ENCODE data around the gene CCL25. TPM values are rescaled to one million over a fixed set of nuclear protein-coding genes. Genes with fewer than 3 reads are reported as not detected.
"Not testable (repeated sequence)": the region's sequence is repeated elsewhere in the genome, so short reads cannot be mapped to it uniquely, and the experiment has no call there.

CCL25 gene
- total and polyA plus RNA-seq, 9 donors = 0.18 to 45.5 (median 0.36) TPM; not detected in 4

DNA sequence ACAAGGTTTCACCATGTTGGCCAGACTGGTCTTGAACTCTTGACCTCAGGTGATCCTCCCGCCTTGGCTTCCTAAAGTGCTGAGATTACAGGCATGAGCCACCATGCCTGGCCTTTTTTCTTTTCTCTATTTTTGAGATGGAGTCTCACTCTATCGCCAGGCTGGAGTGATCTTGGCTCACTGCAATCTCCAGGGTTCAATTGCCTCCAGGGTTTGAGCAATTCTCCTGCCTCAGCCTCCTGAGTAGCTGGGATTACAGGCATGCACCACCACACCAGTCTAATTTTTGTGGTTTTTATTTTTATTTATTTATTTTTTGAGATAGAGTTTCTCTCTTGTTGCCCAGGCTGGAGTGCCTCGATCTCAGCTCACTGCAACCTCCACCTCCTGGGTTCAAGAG lies 28.3 kb upstream of the CCL25 start:
- not testable (repeated sequence) for H3K4me3 ChIP-seq (ENCODE audit: low read length); H3K36me3 ChIP-seq (ENCODE audit: control insufficient read depth, insufficient read depth, low read length); H3K9me3 ChIP-seq (replicated peaks; ENCODE audit: control insufficient read depth, low read depth, low read length); H3K27ac ChIP-seq (ENCODE audit: low read length); DNase-seq; H3K27me3 ChIP-seq (ENCODE audit: control insufficient read depth, insufficient read depth, low read length)
- H3K4me1 ChIP-seq (ENCODE audit: control insufficient read depth, insufficient read depth, low read length) = peaks cover 14% of the 10 kb centered on the region
- WGBS (ENCODE audit: insufficient coverage) = 100% methylated on average over 1 of the region's 3 CpGs

DNA sequence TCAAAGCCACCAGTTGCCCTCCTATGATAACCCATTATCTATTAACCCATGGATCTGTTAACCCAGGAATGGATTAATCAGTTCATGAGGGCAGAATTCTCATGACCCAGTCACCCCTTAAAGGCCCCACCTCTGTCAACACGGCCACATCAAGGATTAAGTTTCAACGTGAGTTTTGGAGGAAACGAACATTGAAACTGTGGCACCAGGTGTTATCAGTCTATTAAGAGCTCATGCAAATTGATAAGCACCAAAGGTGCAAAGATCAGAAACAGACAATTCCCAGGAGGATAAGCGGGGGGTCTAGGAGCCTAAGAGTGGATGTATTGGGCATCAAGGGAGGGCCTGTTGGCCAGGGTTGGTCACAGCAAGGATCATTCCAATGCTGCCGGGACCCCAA lies 27.2 kb upstream of the CCL25 start:
- Histone ChIP-seq H3K4me3 (ENCODE audit: low read length) (no peak overlapping the region), H3K36me3 (ENCODE audit: control insufficient read depth, insufficient read depth, low read length) (no peaks in the 10 kb centered on the region), H3K27ac (ENCODE audit: low read length) (no peak overlapping the region), H3K9me3 (replicated peaks; ENCODE audit: control insufficient read depth, low read depth, low read length) (no peaks in the 10 kb centered on the region), H3K27me3 (ENCODE audit: control insufficient read depth, insufficient read depth, low read length) (no peaks in the 10 kb centered on the region), H3K4me1 (ENCODE audit: control insufficient read depth, insufficient read depth, low read length) (peaks cover 18% of the 10 kb centered on the region)
- DNase-seq = no peak
- 73% methylated on average over 4 of the region's 5 CpGs for WGBS (ENCODE audit: insufficient coverage)

DNA sequence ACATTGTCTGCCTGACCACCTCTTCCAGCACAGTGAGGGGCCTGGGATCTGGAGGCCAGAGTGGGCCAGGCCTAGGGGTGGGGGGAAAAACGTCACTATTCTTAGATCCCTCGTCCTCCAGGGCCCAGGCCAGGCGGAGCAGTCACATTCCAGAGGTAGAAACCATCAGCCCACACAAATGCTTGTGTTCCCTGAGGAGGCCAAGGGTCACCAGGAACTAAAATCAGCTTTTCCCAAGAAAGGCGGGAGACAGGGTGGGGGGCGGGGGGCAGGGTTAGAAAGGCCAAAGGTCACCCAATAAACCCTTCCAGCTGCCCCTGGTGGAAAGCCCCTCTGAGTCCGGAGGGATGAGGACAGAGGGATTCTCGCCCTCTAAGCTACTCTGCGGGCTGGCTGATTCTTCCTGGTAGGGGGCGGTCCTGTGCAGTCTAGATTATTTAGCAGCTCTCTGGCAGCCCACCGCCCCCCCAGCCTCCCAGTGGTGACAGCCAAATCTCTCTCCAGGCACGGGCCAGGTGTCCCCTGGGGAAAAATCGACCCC lies 23.5 kb upstream of the CCL25 start:
- peak; percentile 57 for DNase-seq
- H3K27ac ChIP-seq (ENCODE audit: low read length) = peak overlapping the region; percentile 35
- WGBS (ENCODE audit: insufficient coverage) = no CpG with 5 or more reads among the region's 12 CpGs

DNA sequence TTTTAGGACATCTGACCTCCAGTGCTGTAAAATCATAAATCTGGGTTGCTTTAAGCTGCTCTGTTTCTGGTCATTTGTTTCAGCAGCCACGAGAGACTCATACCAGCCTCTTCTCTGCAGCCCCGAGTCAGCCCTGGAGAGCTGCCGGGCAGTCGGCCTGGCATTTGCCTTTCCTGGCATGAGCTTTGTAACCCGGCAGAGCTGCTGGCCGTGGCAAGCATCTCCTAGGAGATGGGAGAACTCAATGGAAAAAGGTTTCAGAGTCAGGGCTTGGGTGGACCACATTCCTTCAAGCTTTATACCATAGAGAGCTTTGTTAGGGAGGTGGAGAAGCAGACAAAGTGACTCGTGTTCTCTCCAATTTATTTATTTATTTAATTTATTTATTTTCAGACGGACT lies 21.6 kb upstream of the CCL25 start:
- H3K9me3 ChIP-seq (replicated peaks; ENCODE audit: control insufficient read depth, low read depth, low read length) = no peaks in the 10 kb centered on the region
- peaks cover 36% of the 10 kb centered on the region for H3K4me1 ChIP-seq (ENCODE audit: control insufficient read depth, insufficient read depth, low read length)
- H3K27me3 ChIP-seq (ENCODE audit: control insufficient read depth, insufficient read depth, low read length) = no peaks in the 10 kb centered on the region
- H3K27ac ChIP-seq (ENCODE audit: low read length) = no peak overlapping the region
- no peak for DNase-seq
- H3K36me3 ChIP-seq (ENCODE audit: control insufficient read depth, insufficient read depth, low read length) = no peaks in the 10 kb centered on the region
- WGBS (ENCODE audit: insufficient coverage) = 82% methylated on average over 4 of the region's 8 CpGs
- H3K4me3 ChIP-seq (ENCODE audit: low read length) = no peak overlapping the region

More for the DNA sequence above, 23.5 kb upstream of the CCL25 start:
- no peaks in the 10 kb centered on the region for H3K27me3 ChIP-seq (ENCODE audit: control insufficient read depth, insufficient read depth, low read length)
- H3K9me3 ChIP-seq (replicated peaks; ENCODE audit: control insufficient read depth, low read depth, low read length) = no peaks in the 10 kb centered on the region
- H3K36me3 ChIP-seq (ENCODE audit: control insufficient read depth, insufficient read depth, low read length) = no peaks in the 10 kb centered on the region
- peaks cover 27% of the 10 kb centered on the region for H3K4me1 ChIP-seq (ENCODE audit: control insufficient read depth, insufficient read depth, low read length)
- no peak overlapping the region for H3K4me3 ChIP-seq (ENCODE audit: low read length)

DNA sequence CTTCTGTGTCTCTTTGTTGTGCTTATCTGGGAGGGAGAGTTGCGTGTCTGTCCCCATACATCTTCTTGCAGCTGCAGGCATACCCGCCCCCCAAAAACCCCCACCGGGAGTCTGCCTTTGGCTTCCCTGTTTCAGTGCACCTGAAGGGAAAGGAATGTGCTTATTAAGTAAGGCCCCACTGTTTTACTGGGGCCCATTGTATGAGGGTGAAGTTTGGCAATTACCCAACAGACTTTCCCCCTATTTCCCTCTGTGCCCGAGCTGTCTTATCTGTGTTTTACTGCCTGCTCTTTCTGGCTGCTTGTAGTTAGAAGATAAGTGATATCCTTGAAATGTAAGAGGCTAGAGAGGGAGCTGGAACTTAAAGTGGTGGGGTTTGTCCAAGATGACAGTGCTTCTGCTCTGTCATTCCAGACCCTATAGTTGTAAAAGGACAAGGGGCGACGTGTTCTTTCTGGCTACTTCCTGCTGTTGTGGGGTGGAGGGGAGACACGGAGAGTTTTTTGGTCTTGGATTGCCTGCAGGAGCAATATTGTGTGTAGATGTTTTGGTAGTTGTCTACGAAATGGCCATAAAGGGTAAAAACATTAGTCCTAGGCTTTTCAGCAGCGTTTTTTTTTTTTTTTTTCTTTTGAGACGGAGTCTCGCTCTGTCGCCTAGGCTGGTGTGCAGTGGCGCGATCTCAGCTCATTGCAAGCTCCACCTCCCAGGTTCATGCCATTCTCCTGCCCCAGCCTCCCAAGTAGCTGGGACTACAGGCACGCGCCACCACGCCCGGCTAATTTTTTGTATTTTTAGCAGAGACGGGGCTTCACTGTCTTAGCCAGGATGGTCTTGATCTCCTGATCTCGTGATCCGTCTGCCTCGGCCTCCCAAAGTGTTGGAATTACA lies 19.0 kb upstream of the CCL25 start:
- H3K4me1 ChIP-seq (ENCODE audit: control insufficient read depth, insufficient read depth, low read length) = peaks cover 52% of the 10 kb centered on the region
- H3K36me3 ChIP-seq (ENCODE audit: control insufficient read depth, insufficient read depth, low read length); H3K4me3 ChIP-seq (ENCODE audit: low read length); DNase-seq; H3K27me3 ChIP-seq (ENCODE audit: control insufficient read depth, insufficient read depth, low read length); H3K9me3 ChIP-seq (replicated peaks; ENCODE audit: control insufficient read depth, low read depth, low read length): not testable (repeated sequence)
- H3K27ac ChIP-seq (ENCODE audit: low read length) = peak overlapping the region; percentile 75
- WGBS (ENCODE audit: insufficient coverage) = 73% methylated on average over 11 of the region's 22 CpGs

DNA sequence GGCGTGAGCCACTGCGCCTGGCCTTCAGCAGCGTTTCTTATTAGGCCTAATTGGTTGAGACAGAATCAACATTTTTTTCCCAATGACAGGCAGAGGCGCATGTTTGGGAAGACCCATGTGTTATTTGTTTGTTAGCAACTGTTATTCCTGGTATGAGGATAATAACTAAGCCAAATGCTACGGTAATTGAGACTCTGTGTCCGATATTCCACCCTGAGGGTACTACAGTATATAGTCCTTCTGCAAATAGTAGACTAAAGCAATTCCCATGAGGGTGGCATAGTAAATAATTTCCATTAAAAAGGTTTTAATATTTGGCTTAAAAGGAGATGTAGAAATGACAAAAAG lies 18.4 kb upstream of the CCL25 start:
- Histone ChIP-seq H3K9me3 (replicated peaks; ENCODE audit: control insufficient read depth, low read depth, low read length) (no peaks in the 10 kb centered on the region), H3K4me1 (ENCODE audit: control insufficient read depth, insufficient read depth, low read length) (peaks cover 47% of the 10 kb centered on the region), H3K27ac (ENCODE audit: low read length) (peak overlapping the region; percentile 75), H3K4me3 (ENCODE audit: low read length) (no peak overlapping the region), H3K27me3 (ENCODE audit: control insufficient read depth, insufficient read depth, low read length) (no peaks in the 10 kb centered on the region), H3K36me3 (ENCODE audit: control insufficient read depth, insufficient read depth, low read length) (no peaks in the 10 kb centered on the region)
- DNase-seq = peak; percentile 83
- WGBS (ENCODE audit: insufficient coverage) = 84% methylated on average over 3 of the region's 6 CpGs

GRCh38 chr19:8036434-8037099 lies 16.0 kb upstream of the CCL25 start:
- no peaks in the 10 kb centered on the region for H3K9me3 ChIP-seq (replicated peaks; ENCODE audit: control insufficient read depth, low read depth, low read length)
- peak; percentile 89 for DNase-seq

GRCh38 chr19:8038815-8039214 lies 13.7 kb upstream of the CCL25 start:
- Histone ChIP-seq H3K27me3 (ENCODE audit: control insufficient read depth, insufficient read depth, low read length) (peaks cover 2% of the 10 kb centered on the region), H3K4me3 (ENCODE audit: low read length) (no peak overlapping the region), H3K36me3 (ENCODE audit: control insufficient read depth, insufficient read depth, low read length) (no peaks in the 10 kb centered on the region), H3K9me3 (replicated peaks; ENCODE audit: control insufficient read depth, low read depth, low read length) (no peaks in the 10 kb centered on the region), H3K4me1 (ENCODE audit: control insufficient read depth, insufficient read depth, low read length) (peaks cover 35% of the 10 kb centered on the region), H3K27ac (ENCODE audit: low read length) (no peak overlapping the region)
- DNase-seq = no peak
- 83% methylated on average over 3 of the region's 6 CpGs for WGBS (ENCODE audit: insufficient coverage)

More at GRCh38 chr19:8036434-8037099, 16.0 kb upstream of the CCL25 start:
- H3K27me3 ChIP-seq (ENCODE audit: control insufficient read depth, insufficient read depth, low read length) = no peaks in the 10 kb centered on the region
- peak overlapping the region; percentile 76 for H3K27ac ChIP-seq (ENCODE audit: low read length)
- peaks cover 44% of the 10 kb centered on the region for H3K4me1 ChIP-seq (ENCODE audit: control insufficient read depth, insufficient read depth, low read length)
- no peak overlapping the region for H3K4me3 ChIP-seq (ENCODE audit: low read length)
- H3K36me3 ChIP-seq (ENCODE audit: control insufficient read depth, insufficient read depth, low read length) = no peaks in the 10 kb centered on the region
- WGBS (ENCODE audit: insufficient coverage) = 42% methylated on average over 5 of the region's 7 CpGs

- Histone ChIP-seq H3K36me3 (ENCODE audit: control insufficient read depth, insufficient read depth, low read length) (no peaks in the 10 kb centered on the region), H3K4me1 (ENCODE audit: control insufficient read depth, insufficient read depth, low read length) (peaks cover 33% of the 10 kb centered on the region), H3K27ac (ENCODE audit: low read length) (no peak overlapping the region), H3K27me3 (ENCODE audit: control insufficient read depth, insufficient read depth, low read length) (peaks cover 2% of the 10 kb centered on the region), H3K9me3 (replicated peaks; ENCODE audit: control insufficient read depth, low read depth, low read length) (no peaks in the 10 kb centered on the region), H3K4me3 (ENCODE audit: low read length) (no peak overlapping the region)
- no peak for DNase-seq
- 100% methylated on average over 2 of the region's 3 CpGs for WGBS (ENCODE audit: insufficient coverage)
Measured at GRCh38 chr19:8039231-8039630, 13.3 kb upstream of the CCL25 start.

GRCh38 chr19:8041531-8041931 lies 11.0 kb upstream of the CCL25 start:
- no peaks in the 10 kb centered on the region for H3K36me3 ChIP-seq (ENCODE audit: control insufficient read depth, insufficient read depth, low read length)
- H3K9me3 ChIP-seq (replicated peaks; ENCODE audit: control insufficient read depth, low read depth, low read length) = no peaks in the 10 kb centered on the region
- H3K4me3 ChIP-seq (ENCODE audit: low read length) = no peak overlapping the region
- WGBS (ENCODE audit: insufficient coverage) = 66% methylated on average over 3 of the region's 7 CpGs
- no peak for DNase-seq
- peaks cover 25% of the 10 kb centered on the region for H3K4me1 ChIP-seq (ENCODE audit: control insufficient read depth, insufficient read depth, low read length)
- H3K27me3 ChIP-seq (ENCODE audit: control insufficient read depth, insufficient read depth, low read length) = peaks cover 2% of the 10 kb centered on the region
- no peak overlapping the region for H3K27ac ChIP-seq (ENCODE audit: low read length)

Data from muscle of leg (tissue), 11 donors.